H9 (cell line): ENCODE results near the gene COG3. TPM values are rescaled to one million over a fixed set of nuclear protein-coding genes. Genes with fewer than 3 reads are reported as not detected.

Experiments used
- DNase-seq: peaks from one replicate; pipeline ENCODE4 v3.0.0-alpha.2; 2017
- H2AFZ ChIP-seq: one replicate; pipeline ENCODE4 v1.6.1; 2013; ENCODE audit warnings: mild to moderate bottlenecking, low read length, control low read depth, moderate library complexity
- H2AK5ac ChIP-seq: 2 replicates; pipeline ENCODE4 v1.6.1; 2013; ENCODE audit warnings: low read length, control low read depth, mixed read lengths; ENCODE audit not compliant: insufficient read length
- H2BK120ac ChIP-seq: one replicate; pipeline ENCODE4 v1.6.1; 2013; ENCODE audit warnings: low read depth, mild to moderate bottlenecking, low read length, control low read depth, inconsistent platforms; ENCODE audit not compliant: poor library complexity, severe bottlenecking
- H2BK12ac ChIP-seq: 2 replicates; pipeline ENCODE4 v1.6.1; 2013; ENCODE audit warnings: low read length, control low read depth, mixed read lengths, low read depth; ENCODE audit not compliant: insufficient read length
- H2BK15ac ChIP-seq: 2 replicates; pipeline ENCODE4 v1.6.1; 2013; ENCODE audit warnings: low read depth, low read length, control low read depth
- H2BK20ac ChIP-seq: one replicate; pipeline ENCODE4 v1.6.1; 2013; ENCODE audit warnings: low read depth, mild to moderate bottlenecking, low read length, control low read depth, inconsistent platforms; ENCODE audit not compliant: poor library complexity, severe bottlenecking
- H2BK5ac ChIP-seq: 2 replicates; pipeline ENCODE4 v1.6.1; 2013; ENCODE audit warnings: low read length, control low read depth, mixed read lengths; ENCODE audit not compliant: insufficient read length
- H3K14ac ChIP-seq: 2 replicates; pipeline ENCODE4 v1.6.1; 2013; ENCODE audit warnings: low read length, control low read depth; ENCODE audit not compliant: insufficient read depth
- H3K18ac ChIP-seq: 2 replicates; pipeline ENCODE4 v1.6.1; 2013; ENCODE audit warnings: low read depth, mild to moderate bottlenecking, mixed read lengths, low read length, control low read depth; ENCODE audit not compliant: insufficient read length
- H3K23ac ChIP-seq: 2 replicates; pipeline ENCODE4 v1.6.1; 2013; ENCODE audit warnings: low read length, control low read depth, mixed read lengths, low read depth; ENCODE audit not compliant: insufficient read length
- H3K23me2 ChIP-seq: 2 replicates; pipeline ENCODE4 v1.6.1; 2013; ENCODE audit warnings: low read depth, mild to moderate bottlenecking, mixed read lengths, low read length, control low read depth; ENCODE audit not compliant: insufficient read length, poor library complexity, severe bottlenecking
- H3K27ac ChIP-seq: 2 replicates; pipeline ENCODE4 v1.5.1; 2013; ENCODE audit warnings: low read length, control low read depth, mixed read lengths, low read depth; ENCODE audit not compliant: insufficient read length
- H3K27me3 ChIP-seq: 2 replicates; pipeline ENCODE4 v1.6.1; 2013; ENCODE audit warnings: low read length, control low read depth, inconsistent platforms; ENCODE audit not compliant: insufficient read depth
- H3K4ac ChIP-seq: 2 replicates; pipeline ENCODE4 v1.6.1; 2013; ENCODE audit warnings: low read depth, mild to moderate bottlenecking, control low read depth, inconsistent platforms, low read length, moderate library complexity
- H3K4me1 ChIP-seq: 2 replicates; pipeline ENCODE4 v1.6.1; 2013; ENCODE audit warnings: low read length, control low read depth, inconsistent platforms; ENCODE audit not compliant: insufficient read depth
- H3K4me2 ChIP-seq: 2 replicates; pipeline ENCODE4 v1.6.1; 2013; ENCODE audit warnings: low read length, control low read depth, mixed read lengths; ENCODE audit not compliant: insufficient read length, insufficient read depth
- H3K56ac ChIP-seq: 2 replicates; pipeline ENCODE4 v1.6.1; 2013; ENCODE audit warnings: low read depth, mild to moderate bottlenecking, mixed read lengths, low read length, control low read depth; ENCODE audit not compliant: insufficient read length
- H3K79me1 ChIP-seq: 2 replicates; pipeline ENCODE4 v1.6.1; 2013; ENCODE audit warnings: low read depth, mild to moderate bottlenecking, moderate library complexity, low read length, control low read depth, inconsistent platforms; ENCODE audit not compliant: insufficient read depth, poor library complexity, severe bottlenecking
- H3K79me2 ChIP-seq: 2 replicates; pipeline ENCODE4 v1.6.1; 2013; ENCODE audit warnings: low read length, control low read depth, inconsistent platforms; ENCODE audit not compliant: insufficient read depth
- H3K9ac ChIP-seq: 2 replicates; pipeline ENCODE4 v1.6.1; 2013; ENCODE audit warnings: low read length, control low read depth, mixed read lengths; ENCODE audit not compliant: insufficient read length; ENCODE audit errors: extremely low read depth
- H3K9me3 ChIP-seq: one replicate; pipeline ENCODE4 v1.6.1; 2013; ENCODE audit warnings: low read depth, low read length, inconsistent platforms; ENCODE audit not compliant: control insufficient read depth
- H3T11ph ChIP-seq: one replicate; pipeline ENCODE4 v1.6.1; 2013; ENCODE audit warnings: mild to moderate bottlenecking, low read length, control low read depth, inconsistent platforms
- H4K20me1 ChIP-seq: one replicate; pipeline ENCODE4 v1.6.1; 2013; ENCODE audit not compliant: control insufficient read depth, insufficient read length, insufficient read depth
- H4K5ac ChIP-seq: 2 replicates; pipeline ENCODE4 v1.6.1; 2013; ENCODE audit warnings: low read depth, mild to moderate bottlenecking, mixed read lengths, low read length, control low read depth; ENCODE audit not compliant: insufficient read length
- H4K8ac ChIP-seq: replicated peaks from 2 replicates; pipeline ENCODE4 v1.6.1; 2013; ENCODE audit warnings: low read length, control low read depth, mixed read lengths, low read depth; ENCODE audit not compliant: insufficient read length
- H4K91ac ChIP-seq: 2 replicates; pipeline ENCODE4 v1.6.1; 2013; ENCODE audit warnings: low read depth, mild to moderate bottlenecking, moderate library complexity, mixed read lengths, low read length, control low read depth; ENCODE audit not compliant: insufficient read length
- H3K27ac Mint-ChIP-seq, 3 experiments: 2 replicates in 2 of 3; 3 replicates in 1 of 3; pipeline ENCODE4 v1.8.0; 2020 to 2021; ENCODE audit warnings: mixed read lengths in 3 of 3, mild to moderate bottlenecking in 1 of 3, moderate library complexity in 1 of 3
- H3K27me3 Mint-ChIP-seq: 2 replicates; pipeline ENCODE4 v1.8.0; 2021; ENCODE audit warnings: low read depth, mild to moderate bottlenecking, moderate library complexity, mixed read lengths
- H3K36me3 Mint-ChIP-seq, 3 experiments: 2 replicates in 2 of 3; 3 replicates in 1 of 3; pipeline ENCODE4 v1.8.0; 2020 to 2021; ENCODE audit warnings: low read depth in 3 of 3, mixed read lengths in 3 of 3; ENCODE audit not compliant: insufficient read depth in 1 of 3
- H3K4me1 Mint-ChIP-seq, 2 experiments: 2 replicates each; pipeline ENCODE4 v1.8.0; 2020; ENCODE audit warnings: mixed read lengths in 2 of 2
- H3K4me3 Mint-ChIP-seq, 2 experiments: 2 replicates in 1 of 2; 3 replicates in 1 of 2; pipeline ENCODE4 v1.8.0; 2020 to 2021; ENCODE audit warnings: mild to moderate bottlenecking in 2 of 2, mixed read lengths in 2 of 2, moderate library complexity in 1 of 2
- H3K9me3 Mint-ChIP-seq, 2 experiments: 2 replicates in 1 of 2; 3 replicates in 1 of 2; pipeline ENCODE4 v1.8.0; 2020; ENCODE audit warnings: mild to moderate bottlenecking in 2 of 2, mixed read lengths in 2 of 2, moderate library complexity in 1 of 2
- CTCF ChIP-seq: fragments of 200-600 bp; sonication (generic); conservative IDR thresholded peaks from 3 replicates; pipeline ENCODE4 v1.8.0; 2021; ENCODE audit warnings: antibody characterized with exemption, mild to moderate bottlenecking
- WGBS: extraction: QIAGEN DNeasy Blood & Tissue Kit; methylation state at CpG from one replicate; pipeline ENCODE4 v1.1.7; 2013; ENCODE audit warnings: missing lambda C conversion rate, low lambda C conversion rate, mixed read lengths; ENCODE audit not compliant: insufficient read length; ENCODE audit errors: extremely low coverage; 5-methylcytosine and 5-hydroxymethylcytosine counted together
- total RNA-seq: library from RNA; stranded (reverse); gene quantifications from 2 replicates; pipeline ENCODE4 v1.2.1, GENCODE V29; 2021

COG3 gene
- total RNA-seq, 1 experiment from 2014 or later, result 16.5 TPM

GRCh38 chr13:45522571-45522970, 57.8 kb downstream of the COG3 start:
- no peak overlapping the region for H2AK5ac ChIP-seq
- no peak overlapping the region for H2BK5ac ChIP-seq
- no peak overlapping the region for H4K91ac ChIP-seq
- Mint-ChIP-seq H3K27ac (no peak overlapping the region), H3K4me3 (no peak overlapping the region), H3K36me3 (peaks cover 13 to 42% (median 33%) of the 10 kb centered on the region in 3 experiments; a peak in 6 of 7 replicates), H3K27me3 (no peaks in the 10 kb centered on the region), H3K9me3 (no peaks in the 10 kb centered on the region), H3K4me1 (peaks cover 19 to 28% of the 10 kb centered on the region in 2 experiments)
- H3K79me2 ChIP-seq, result no peaks in the 10 kb centered on the region
- H3K56ac ChIP-seq, result no peak overlapping the region
- no peak overlapping the region for H3K18ac ChIP-seq
- H3K4me2 ChIP-seq, result no peak overlapping the region
- H2BK12ac ChIP-seq, result no peak overlapping the region
- H2BK20ac ChIP-seq, result no peak overlapping the region
- H3K14ac ChIP-seq, result no peak overlapping the region
- no CpG with 5 or more reads among the region's 2 CpGs for WGBS
- no peak for DNase-seq
- no peaks in the 10 kb centered on the region for H3K23me2 ChIP-seq
- no peak overlapping the region for H3K27ac ChIP-seq
- H3K9ac ChIP-seq, result no peak overlapping the region
- no peak overlapping the region for H2BK120ac ChIP-seq
- H3K9me3 ChIP-seq, result no peaks in the 10 kb centered on the region
- no peaks in the 10 kb centered on the region for H3K79me1 ChIP-seq
- H3K27me3 ChIP-seq, result no peaks in the 10 kb centered on the region
- no peak overlapping the region for H4K8ac ChIP-seq
- H3K4ac ChIP-seq, result no peak overlapping the region
- no peak overlapping the region for H3K23ac ChIP-seq
- H4K5ac ChIP-seq, result no peak overlapping the region
- TF ChIP-seq CTCF, result no peak
- H4K20me1 ChIP-seq, result no peaks in the 10 kb centered on the region
- no peak overlapping the region for H3T11ph ChIP-seq
- no peak overlapping the region for H2BK15ac ChIP-seq
- H3K4me1 ChIP-seq, result no peaks in the 10 kb centered on the region
- H2AFZ ChIP-seq, result no peak overlapping the region
